ENCODE data around the gene MINDY3.

Gene MINDY3

GRCh38 chr10:15871823-15872222 lies 11.5 kb upstream of the MINDY3 start (continued):
- TF ChIP-seq ZNF26 (tag by site-specific recombination; IDR thresholded peaks at IDR 0.05) (0 out of 2 replicates have a peak, but pooled peaks have one; percentile 24), PRDM10 (tag by site-specific recombination; IDR thresholded peaks at IDR 0.05) (peak; percentile 95), ZNF169 (tag by site-specific recombination; IDR thresholded peaks at IDR 0.05) (no peak), ZNF624 (tag by site-specific recombination; IDR thresholded peaks at IDR 0.05) (no peak), ZBTB10 (tag by site-specific recombination; IDR thresholded peaks at IDR 0.05) (no peak), ZBTB26 (tag by site-specific recombination; optimal IDR thresholded peaks at IDR 0.05) (no peak), ZNF529 (tag by site-specific recombination; IDR thresholded peaks at IDR 0.05; ENCODE audit: insufficient replicate concordance) (no peak), AEBP2 (tag by site-specific recombination; IDR thresholded peaks at IDR 0.05; ENCODE audit: borderline replicate concordance) (no peak), ZNF560 (tag by site-specific recombination; IDR thresholded peaks at IDR 0.05; ENCODE audit: borderline replicate concordance) (no peak), ZNF837 (tag by site-specific recombination; IDR thresholded peaks at IDR 0.05) (no peak), KLF17 (tag by site-specific recombination; IDR thresholded peaks at IDR 0.05) (no peak), ZNF148 (tag by site-specific recombination; IDR thresholded peaks at IDR 0.05; ENCODE audit: borderline replicate concordance) (no peak), ZNF37A (tag by site-specific recombination; IDR thresholded peaks at IDR 0.05) (no peak)

Data from HEK293 (cell line).